ENCODE data around the gene ADARB2. TPM values are rescaled to one million over a fixed set of nuclear protein-coding genes. Genes with fewer than 3 reads are reported as not detected.

ADARB2 gene
- total RNA-seq, 1 donor from 2014 or later: 0.19 TPM

DNA sequence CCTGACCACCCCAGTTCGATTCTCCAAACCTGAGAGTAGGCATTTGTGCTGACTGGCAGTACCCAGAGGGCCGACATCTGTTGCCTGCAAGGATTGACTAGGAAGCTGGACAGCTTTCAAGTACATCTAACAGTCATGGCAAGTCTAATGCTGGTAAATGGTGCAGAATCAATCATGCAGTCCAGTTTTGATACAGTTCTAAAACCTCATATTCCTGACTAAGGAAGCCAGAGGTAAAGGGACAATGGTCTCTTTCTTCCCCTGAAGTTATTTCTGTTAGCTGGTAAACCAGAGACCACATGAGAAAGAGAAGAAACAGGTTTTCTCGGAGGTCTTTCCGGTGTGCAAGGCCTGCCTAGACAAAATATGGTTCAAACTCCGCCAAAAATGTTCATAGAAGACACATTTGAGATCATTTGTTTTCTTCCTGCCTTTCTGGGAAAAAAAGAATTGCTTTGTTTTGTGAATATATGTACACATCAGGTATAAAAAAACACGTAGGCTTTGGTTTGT, 584.0 kb downstream of the ADARB2 start:
- no peak for DNase-seq (ENCODE audit: low read depth)

DNA sequence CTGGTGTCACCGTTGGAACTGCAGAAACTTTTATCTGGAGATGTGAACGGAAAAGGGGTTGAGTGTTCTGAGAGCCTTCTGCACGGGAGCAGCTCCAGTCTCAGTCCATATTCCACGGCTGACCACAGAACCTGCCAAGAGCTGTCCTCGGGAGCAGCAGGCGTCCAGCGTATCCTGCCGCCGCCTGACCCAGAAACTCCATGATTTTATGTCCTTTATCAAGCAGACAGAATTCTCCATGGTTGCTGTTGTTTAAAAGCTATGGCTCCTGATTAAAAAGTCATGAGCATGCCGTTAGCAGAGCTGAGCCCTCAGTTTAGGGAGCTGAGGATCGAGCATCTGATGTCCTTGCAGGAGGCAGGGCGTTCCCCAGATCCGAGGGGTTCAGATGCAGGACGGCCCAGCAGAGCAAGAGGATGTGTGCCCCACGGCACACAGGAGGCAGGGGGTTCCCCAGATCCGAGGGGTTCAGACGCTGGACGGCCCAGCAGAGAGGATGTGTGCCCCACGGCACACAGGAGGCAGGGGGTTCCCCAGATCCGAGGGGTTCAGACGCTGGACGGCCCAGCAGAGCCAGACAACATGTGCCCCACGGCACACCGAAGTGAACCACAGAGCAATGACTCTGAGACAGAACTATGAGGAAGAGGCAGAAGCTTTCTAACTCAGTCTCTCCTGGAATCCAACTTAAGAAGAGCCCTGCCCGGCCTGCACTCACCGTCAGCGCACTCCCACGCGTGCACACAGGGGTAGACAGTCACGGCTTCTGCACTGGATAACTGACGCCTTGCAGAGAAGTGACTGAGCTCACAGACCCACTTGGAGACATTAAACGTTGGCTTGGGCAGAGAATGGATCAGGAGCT, 584.7 kb downstream of the ADARB2 start:
- DNase-seq (ENCODE audit: low read depth): no peak

DNA sequence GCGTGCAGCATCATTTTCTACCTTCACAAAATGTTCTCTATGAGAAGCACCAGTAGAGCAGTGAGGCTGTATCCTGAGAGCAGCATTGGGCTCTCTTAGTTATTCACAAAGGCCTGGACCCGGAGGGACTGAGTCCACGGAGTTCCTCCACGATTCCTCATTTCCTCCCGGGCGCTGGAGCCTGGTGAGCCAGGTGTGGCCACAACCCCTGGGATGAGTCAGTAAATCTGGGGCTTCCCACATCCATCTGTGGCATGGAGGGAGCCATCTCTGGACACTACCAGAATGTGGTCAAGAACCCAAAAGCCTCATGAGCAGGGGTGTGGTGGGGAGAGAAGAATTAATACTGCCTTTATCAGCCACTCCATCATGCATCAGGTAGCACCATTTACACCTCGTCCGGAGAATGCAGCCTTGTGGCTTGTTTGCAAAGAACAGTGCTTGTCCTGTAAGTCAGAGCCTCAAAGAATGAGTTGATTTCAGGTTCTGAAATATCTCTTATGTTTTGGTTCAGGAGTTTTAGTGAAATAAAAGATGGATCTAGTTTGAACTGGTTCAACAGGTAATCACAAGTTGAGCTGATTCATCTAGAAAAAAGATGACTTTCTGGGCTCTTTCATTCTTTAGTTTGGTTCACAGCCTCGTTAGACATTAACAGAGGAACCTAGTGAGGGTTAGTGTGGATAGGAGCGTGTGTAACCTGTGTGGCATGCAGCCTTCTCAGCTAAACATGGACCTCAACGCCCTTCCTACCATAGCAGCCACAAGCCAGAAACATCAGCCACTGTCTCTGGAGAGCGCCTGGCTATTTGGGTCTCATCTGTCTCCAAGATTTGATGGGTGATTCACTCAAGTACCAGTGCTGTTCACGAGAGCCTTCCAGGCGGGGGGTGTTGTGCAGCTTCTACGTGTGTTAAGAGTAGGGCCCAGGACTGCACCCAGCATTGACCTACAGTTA, 586.0 kb downstream of the ADARB2 start:
- DNase-seq (ENCODE audit: low read depth): no peak

DNA sequence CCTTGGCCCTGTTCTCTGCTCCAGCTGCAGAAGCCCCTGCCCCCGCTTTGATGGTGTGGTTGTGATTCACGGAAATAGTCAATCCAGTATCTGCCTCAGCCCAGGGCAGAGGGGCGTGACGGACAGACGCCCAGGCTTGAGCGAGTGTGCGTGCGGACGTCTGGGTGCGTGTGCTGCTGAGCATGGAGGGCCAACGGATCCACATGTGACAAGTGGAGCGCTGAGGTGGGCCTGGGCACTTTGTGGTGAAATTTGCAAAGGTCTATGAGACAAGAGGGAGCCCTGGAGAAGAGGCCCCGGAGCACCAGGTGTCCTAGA, 586.7 kb downstream of the ADARB2 start:
- no peak for DNase-seq (ENCODE audit: low read depth)

DNA sequence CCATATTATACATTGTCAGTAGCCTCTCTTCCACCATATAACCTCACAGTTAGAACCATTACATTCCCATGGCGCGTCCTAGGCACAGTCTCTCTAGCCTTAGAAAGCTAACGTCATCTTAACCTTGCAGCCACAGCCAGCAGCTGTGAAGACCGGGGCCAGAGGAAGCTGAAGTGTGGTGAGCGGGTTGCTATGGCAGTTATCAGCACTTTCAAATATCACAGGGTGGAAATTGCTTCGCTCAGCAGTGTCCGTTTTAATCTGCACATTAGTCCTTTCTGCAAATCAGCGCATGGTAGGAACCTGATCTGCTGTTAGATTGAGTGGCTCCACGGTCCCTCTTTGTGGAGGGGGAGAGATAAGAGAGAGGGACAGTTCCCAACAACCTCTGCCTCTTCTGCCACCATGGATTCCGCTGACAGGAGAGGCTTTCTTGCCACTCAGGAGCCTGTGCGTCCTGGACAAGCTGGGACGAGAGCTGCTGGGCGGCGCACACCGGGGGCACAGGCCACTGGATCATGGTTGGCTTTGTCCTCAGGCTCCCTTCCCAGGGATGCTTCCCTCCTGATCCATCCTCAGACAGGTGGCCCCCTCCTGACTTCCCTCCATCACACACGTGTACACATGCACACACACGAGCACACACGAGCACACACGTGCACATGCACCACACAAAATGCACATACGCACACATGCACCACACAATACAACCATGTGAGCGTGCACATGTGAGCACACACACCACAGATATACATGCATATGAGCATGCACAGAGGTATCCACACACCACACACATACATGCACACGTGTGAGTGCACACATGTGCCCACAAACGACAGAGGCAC, 587.3 kb downstream of the ADARB2 start:
- DNase-seq (ENCODE audit: low read depth): no peak

DNA sequence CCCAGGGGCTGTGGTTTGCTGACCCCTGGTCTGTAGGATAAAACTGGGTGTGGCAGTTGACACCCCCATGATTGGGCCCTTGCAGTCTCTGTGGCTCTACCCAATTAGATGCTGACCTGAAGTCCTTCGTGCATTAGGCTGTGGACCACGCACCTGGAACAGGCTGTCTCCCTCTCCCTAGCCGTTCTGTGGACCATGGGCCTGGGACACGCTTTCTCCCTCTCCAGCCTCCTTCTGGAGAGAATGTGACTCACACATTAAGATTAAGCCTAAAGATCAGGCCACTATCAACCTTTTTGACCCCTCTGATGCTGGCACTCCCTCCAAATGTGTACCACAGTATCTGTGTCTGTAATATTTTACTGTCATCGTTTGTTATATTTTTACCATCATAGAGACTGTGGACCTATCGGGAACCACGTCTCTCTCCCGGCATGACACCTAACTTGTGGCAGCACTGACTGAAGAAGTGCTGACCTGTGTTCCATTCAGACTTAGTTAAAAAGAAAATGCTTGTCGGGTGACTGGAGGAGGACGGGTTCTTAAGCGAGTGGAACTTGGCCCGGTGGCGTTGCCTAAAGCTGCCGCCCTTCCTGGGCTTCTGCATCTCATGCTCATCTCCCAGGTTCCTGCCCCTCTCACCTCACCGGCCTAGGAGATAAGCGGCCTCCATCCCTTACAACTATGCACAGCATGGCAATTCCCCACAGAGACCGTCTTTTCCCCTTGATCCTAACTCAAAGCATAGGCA, 588.3 kb downstream of the ADARB2 start:
- DNase-seq (ENCODE audit: low read depth): no peak

DNA sequence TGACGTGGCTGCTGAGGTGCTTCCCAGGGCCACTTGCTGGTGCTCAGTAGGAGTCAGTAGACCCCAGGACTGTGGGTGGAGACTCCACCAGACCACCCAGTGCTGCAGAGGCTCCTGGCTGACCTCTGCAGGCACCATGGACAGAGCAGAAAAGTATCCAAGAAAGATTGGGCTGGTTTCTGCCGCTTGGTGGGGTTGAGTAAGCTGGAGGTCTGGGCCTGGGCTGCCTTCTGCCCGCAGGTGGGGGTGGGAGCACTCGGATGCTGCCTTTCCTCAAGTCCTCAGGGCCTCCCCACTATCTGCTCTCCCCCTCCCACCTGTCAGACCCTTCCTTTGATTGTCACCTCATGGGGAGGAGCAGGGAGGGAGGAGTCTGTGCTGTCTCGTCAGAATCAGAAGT, 589.5 kb downstream of the ADARB2 start:
- DNase-seq (ENCODE audit: low read depth): no peak

DNA sequence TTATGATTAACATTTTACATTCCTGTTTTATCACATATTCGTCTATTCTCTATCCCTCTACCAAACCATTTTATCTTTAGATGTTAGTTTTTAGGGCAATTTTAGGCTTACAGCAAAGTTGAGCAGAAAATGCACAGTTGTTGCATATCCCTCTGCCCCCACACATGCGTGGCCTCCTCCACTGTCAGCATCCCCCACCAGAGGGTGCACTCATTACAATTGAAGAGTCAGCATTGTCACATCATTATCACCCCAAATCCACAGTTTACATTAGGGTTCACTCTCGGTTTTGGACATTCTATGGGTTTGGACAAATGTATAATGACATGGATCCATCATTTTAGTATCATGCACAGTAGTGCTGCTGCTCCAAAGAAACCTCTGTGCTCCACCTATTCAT, 594.7 kb downstream of the ADARB2 start:
- no peak for DNase-seq (ENCODE audit: low read depth)

DNA sequence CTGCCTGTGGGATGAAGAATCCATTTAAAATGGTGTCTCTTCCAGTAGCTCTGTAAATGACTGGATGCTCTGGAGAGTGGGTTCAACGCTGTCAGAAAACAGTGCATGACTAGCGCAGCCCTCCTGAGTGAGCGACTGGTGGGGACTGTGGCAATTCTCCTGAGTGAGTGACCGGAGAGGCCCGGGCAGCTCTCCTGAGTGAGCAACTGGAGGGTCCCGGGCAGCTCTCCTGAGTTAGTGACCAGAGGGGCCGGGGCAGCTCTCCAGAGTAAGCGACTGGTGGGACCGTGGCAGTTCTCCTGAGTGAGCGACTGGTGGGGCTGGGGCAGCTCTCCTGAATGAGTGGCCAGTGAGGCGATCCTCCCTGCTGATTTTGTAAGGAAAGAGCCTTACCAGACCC, 595.6 kb downstream of the ADARB2 start:
- no peak for DNase-seq (ENCODE audit: low read depth)

DNA sequence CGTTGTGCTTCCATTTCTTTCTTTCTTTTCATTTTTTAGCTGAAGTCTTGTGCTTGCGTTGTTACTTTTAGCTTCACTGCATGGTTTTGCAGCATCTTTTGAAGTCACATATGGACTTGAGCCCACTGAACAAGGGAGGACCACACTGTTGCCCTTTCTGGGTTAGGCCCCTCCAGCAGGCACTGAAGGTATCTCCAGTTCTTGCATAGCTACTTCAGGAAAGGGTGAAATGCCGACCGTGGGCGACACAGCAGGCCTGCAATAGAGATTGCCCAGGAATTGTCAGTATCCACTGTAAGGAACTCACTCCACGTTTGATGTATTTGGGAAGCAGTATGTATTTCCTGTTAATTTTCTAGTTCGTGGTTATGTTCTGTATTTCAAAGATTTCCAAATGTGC, 596.1 kb downstream of the ADARB2 start:
- no peak for DNase-seq (ENCODE audit: low read depth)

DNA sequence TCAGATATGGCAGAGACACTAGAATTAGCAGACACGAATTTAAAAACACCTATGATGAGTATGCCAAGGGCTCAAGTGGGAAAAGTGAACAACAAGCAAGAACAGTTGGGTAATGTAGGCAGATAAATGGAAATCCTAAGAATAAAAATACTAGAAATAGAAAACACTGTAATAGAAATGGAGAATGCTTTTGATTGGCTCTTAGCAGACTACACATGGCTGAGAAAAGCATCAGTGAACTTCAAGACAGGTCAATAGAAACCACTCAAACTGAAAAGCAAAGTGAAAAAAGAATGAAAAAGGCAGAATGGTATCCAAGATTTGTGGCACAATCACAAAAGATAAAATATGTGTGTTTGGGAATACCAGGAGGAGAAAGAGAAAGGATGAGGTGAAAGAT, 598.8 kb downstream of the ADARB2 start:
- no peak for DNase-seq (ENCODE audit: low read depth)

DNA sequence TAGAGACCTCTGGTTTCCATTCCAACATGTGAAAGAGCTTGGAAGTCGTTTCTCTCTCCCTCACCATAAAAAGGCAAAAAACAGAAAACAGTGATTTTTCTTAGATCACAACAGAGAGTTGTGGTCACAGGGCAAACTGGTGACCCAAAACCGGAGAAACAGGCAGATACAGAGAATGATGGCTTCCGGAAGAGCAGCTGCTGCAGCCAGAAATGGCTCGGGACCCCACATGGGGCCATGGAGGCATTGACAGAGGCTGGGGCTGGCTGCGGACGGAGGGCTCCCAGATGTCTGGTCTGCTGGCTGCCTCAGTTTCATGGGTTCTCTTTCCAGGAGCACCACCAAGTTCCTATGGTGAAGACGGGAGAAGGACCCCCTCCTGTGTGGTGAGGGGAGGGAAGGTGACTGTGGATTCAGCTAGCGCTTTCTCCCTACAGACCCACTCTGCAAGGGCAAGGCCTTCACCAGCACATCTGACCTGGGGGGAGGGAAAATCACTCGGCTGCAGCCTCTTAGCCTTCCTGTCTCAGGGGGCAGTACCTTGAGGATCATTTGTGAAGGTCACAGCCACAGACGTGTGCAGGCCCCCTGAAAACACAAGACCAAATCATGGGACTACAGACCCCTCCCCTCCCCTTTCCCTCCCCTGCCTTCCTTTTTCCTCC, 599.7 kb downstream of the ADARB2 start:
- DNase-seq (ENCODE audit: low read depth): no peak

DNA sequence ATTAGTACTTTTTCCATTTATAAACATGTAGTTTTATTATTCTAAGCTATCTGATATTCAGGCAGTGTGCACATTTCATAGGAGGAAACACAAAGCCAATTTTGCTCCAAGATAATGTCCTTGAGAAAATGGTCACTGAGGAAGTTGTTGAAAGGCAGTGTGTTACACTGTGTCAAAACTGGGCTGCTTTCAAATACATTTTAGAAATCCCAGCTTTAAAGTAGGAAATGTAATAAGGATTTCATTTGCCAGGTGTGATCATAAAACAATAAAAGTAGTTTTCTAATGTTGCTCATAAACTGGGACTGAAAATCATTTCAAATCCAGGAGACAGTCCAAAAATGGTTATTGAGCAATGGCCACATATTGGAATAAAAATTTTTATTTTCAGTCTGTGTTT, 601.1 kb downstream of the ADARB2 start:
- no peak for DNase-seq (ENCODE audit: low read depth)

DNA sequence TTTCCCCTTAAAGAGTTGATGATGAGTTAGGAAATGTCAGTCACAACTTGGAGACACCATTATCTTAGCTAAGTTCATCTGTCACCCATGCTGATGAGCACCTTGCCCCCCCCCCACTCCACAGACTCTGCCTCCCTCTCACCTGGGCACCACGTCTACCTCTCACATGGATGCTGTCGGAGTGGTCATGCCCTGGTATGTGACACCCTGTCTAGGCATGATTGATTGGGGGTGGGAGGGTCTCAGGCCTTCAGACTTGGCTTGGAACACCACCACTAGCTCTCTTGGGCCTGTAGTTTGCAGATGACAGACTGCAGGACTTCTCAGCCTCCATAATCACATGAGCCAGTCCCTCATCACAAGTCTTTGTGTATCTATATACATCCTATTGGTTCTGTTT, 603.2 kb downstream of the ADARB2 start:
- no peak for DNase-seq (ENCODE audit: low read depth)

DNA sequence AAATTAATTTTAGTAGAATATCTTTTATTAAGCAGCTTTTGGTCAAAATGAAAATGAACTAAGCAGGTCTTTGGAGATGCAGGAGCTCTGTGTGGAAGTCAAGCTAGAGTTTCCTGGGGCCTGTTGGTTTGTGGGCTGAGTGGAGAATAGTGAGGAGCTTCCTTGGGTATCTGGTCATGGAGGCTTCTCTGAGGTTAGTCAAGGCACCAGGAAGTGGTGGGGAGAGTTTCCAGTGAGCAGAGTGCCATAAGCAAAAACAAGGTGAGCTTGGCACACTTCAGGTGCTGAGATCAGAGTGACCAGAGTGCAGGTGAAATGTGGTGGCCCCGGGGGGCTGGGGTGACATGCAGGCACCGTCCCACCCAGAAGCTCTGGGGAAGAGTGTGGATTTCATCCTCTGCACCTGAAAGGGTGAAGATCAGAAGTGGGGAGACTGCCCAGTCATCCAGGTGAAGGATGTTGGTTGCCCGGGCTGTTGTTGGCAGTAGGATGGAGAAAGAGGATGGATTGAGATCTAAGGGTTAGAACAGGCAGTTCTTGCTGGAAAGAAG, 603.8 kb downstream of the ADARB2 start:
- no peak for DNase-seq (ENCODE audit: low read depth)

DNA sequence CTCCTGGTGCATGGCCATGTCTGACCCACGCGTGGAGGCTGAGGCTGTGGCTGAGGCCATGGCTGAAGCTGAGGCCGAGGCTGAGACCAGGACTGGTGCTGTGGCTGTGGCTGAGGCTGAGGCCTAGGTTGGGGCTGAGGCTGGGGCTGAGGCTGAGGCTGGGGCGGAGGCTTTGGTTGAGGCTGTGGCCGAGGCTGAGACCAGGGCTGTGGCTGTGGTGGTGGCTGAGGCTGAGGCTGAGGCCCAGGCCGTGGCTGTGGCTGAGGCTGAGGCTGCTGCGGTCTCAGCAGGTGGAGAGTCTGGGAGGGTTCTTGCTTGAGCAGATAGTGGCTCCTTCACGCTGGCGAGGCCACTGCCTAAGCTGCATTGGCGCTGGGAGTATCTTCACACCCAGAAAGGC, 604.7 kb downstream of the ADARB2 start:
- no peak for DNase-seq (ENCODE audit: low read depth)

DNA sequence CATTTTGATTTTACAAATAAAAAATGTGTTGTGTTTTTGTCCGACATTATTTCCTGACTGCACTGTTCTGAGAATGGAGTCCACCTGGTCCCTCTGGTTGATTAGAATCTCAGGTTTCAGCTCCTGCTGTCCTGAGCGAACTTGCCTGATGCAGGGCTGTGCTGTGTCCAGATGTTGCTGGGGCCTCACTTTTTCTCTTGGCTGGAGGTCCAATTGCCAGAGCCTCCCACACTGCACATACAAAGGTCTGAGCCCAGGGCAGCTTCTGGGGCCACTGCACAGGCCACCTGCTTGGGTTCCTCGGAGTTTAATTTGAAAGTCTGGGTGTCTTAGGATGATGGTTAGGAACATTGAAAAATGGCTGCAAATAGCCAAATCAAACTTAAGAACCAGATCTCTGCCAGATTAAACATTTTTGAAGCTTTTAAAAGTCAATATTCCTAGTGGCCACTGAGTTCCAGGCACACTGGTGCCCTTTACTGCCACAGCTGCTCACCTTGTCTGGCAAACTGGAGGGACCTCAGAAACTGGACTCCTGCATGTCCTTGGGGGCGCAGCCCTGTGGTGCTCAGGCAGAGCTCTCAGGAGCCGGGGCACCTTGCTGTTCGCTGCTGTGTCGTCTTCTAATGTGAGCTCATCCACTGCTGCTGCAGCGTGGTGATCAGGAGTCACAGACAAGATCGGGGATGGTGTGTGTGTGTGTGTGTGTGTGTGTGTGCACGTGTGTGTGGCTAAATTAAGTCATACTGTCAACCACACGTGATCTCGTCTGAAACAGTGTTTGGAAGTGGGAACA, 606.1 kb downstream of the ADARB2 start:
- no peak for DNase-seq (ENCODE audit: low read depth)

DNA sequence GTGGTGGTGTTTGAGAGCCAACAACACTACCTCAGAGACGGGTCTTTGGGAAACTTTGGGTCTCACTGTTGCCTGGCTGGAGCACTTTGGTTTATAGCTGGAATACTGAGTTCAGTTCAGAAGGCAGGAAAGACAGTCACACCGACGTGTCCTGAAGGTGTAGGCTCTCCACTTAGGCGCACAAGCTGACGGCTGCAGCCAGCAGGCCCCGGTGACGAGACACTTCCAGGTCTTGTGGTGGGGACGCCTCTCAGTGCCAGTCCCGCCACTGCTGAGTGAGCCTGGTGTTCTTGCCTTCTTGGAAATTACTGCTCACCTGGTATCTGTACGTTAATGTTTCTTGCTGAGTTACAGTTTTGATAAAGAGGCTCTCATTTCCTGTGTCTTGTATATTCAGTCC, 607.1 kb downstream of the ADARB2 start:
- DNase-seq (ENCODE audit: low read depth): no peak

DNA sequence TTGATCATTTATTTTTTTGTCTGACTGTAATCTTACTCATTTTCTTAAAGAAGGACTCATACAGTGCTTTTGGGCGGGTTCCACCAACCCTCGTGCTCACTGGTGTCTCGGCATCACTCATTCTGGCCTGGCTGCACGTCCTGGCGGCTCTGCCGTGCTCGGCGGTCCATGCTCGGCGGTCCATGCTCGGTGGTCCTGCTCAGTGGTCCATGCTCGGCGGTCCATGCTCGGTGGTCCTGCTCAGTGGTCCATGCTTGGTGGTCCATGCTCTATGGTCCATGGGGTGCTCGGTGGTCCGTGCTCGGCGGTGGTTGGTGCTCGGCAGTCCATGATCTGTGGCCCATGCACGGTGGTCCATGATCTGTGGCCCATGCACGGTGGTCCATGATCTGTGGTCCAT, 608.7 kb downstream of the ADARB2 start:
- no peak for DNase-seq (ENCODE audit: low read depth)

Data from myocyte (in vitro differentiated cells).